Measurements from ENCODE around the gene SMURF1. TPM values are rescaled to one million over a fixed set of nuclear protein-coding genes. Genes with fewer than 3 reads are reported as not detected.
"Not testable (repeated sequence)": the region's sequence is repeated elsewhere in the genome, so short reads cannot be mapped to it uniquely, and the experiment has no call there.

Gene SMURF1
- total RNA-seq, 1 experiment from 2014 or later = 16.7 TPM

DNA sequence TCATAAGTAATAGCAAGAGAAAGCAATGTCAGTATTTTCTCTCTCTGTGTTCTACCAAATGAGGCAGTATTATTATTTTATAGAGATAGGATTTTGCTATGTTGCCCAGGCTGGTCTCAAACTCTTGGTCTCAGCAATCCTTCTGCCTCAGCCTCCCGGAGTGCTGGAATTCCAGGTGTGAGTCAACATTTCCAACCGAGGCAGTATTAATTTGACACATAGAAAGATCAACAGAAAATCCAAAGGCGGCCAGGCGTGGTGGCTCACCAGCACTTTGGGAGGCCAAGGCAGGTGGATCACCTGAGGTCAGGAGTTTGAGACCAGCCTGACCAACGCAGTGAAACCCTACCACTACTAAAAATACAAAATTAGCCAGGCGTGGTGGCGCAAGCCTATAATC lies 71.8 kb downstream of the SMURF1 start:
- Histone ChIP-seq H2AFZ (ENCODE audit: low read length) (no peak overlapping the region), H3K79me2 (ENCODE audit: low read length) (peaks cover 85% of the 10 kb centered on the region), H4K20me1 (ENCODE audit: insufficient read depth, low read depth, low read length) (no peaks in the 10 kb centered on the region), H3K27ac (ENCODE audit: low read length) (peak overlapping the region; percentile 99), H3K4me3 (ENCODE audit: low read length) (no peak overlapping the region), H3K9me2 (replicated peaks; ENCODE audit: insufficient read depth, low read length) (no peaks in the 10 kb centered on the region), H3K36me3 (ENCODE audit: insufficient read depth, low read length) (0 out of 2 replicates have a peak, but pooled peaks cover 5% of the 10 kb centered on the region), H3K9ac (ENCODE audit: low read length) (no peak overlapping the region), H3K9me3 (ENCODE audit: low read length) (no peaks in the 10 kb centered on the region), H3K4me1 (ENCODE audit: low read length) (peaks cover 64% of the 10 kb centered on the region), H3K4me2 (ENCODE audit: low read depth, low read length, poor library complexity, severe bottlenecking) (no peak overlapping the region), H3K27me3 (ENCODE audit: low read length) (no peaks in the 10 kb centered on the region)
- no peak for DNase-seq

DNA sequence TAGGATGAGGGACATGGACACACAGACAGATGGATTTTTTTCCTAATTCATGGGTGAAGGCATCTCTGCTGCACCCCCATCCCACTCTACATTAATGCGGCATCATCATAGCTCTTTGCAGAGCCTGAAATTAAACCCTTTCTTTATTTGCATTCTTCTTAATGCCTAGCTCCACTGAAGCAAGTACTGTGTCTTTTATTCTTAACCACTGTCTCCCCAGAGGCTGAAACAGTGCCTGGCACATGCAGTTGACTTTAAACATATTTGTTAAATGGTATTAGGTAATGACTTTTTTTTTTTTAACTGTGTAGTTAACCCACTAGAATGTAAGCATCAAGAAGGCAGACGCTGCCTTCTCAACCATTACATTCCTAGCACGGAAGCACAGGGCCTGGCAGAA lies 73.5 kb downstream of the SMURF1 start:
- H4K20me1 ChIP-seq (ENCODE audit: insufficient read depth, low read depth, low read length) = no peaks in the 10 kb centered on the region
- H3K27me3 ChIP-seq (ENCODE audit: low read length) = no peaks in the 10 kb centered on the region
- H3K9me2 ChIP-seq (replicated peaks; ENCODE audit: insufficient read depth, low read length) = no peaks in the 10 kb centered on the region
- no peaks in the 10 kb centered on the region for H3K36me3 ChIP-seq (ENCODE audit: insufficient read depth, low read length)
- no peak overlapping the region for H2AFZ ChIP-seq (ENCODE audit: low read length)
- H3K4me1 ChIP-seq (ENCODE audit: low read length) = peaks cover 58% of the 10 kb centered on the region
- peak; percentile 95 for DNase-seq
- peaks cover 87% of the 10 kb centered on the region for H3K79me2 ChIP-seq (ENCODE audit: low read length)
- peak overlapping the region; percentile 67 for H3K9ac ChIP-seq (ENCODE audit: low read length)
- peak overlapping the region; percentile 89 for H3K4me2 ChIP-seq (ENCODE audit: low read depth, low read length, poor library complexity, severe bottlenecking)
- H3K27ac ChIP-seq (ENCODE audit: low read length) = peak overlapping the region; percentile 99
- H3K9me3 ChIP-seq (ENCODE audit: low read length) = no peaks in the 10 kb centered on the region
- peak overlapping the region; percentile 58 for H3K4me3 ChIP-seq (ENCODE audit: low read length)

DNA sequence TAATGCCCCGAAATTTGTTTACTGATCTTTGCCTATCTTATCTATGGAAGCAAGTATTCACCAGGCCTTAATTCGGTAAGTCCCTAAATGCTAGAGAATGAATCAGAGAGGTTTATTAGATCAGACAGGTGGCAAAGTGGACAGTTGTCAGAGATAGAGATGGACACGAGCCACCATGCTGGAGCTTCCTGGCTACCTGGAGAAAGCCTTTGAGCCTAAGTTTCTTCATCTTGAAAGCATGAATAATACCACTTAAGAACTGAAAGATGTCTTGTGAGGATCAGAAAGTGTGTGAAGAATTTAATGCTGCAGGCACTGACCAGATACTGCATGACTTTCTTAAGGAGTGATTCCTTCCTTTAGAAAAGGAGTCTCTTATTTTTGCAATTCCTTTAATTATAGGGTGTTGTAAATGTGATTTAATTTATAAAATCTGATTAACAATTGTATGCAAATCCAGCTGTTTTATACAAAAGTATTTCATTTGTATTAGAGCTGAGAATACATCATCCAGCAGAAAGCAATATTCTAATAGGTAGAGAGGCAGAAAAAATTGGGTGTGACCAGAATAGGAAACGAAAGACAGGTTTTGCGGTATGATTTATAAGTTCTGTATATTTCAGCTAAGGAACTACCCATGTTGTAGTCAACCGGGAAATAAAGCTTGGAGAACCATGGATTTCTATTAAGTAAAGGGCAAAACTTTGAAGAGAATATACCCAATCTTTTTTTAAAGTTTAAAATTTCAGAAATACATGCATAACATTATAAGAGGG lies 82.7 kb downstream of the SMURF1 start:
- no peaks in the 10 kb centered on the region for H3K9me2 ChIP-seq (replicated peaks; ENCODE audit: insufficient read depth, low read length)
- H3K79me2 ChIP-seq (ENCODE audit: low read length) = peaks cover 63% of the 10 kb centered on the region
- peak overlapping the region; percentile 68 for H3K4me2 ChIP-seq (ENCODE audit: low read depth, low read length, poor library complexity, severe bottlenecking)
- no peaks in the 10 kb centered on the region for H3K27me3 ChIP-seq (ENCODE audit: low read length)
- H4K20me1 ChIP-seq (ENCODE audit: insufficient read depth, low read depth, low read length) = no peaks in the 10 kb centered on the region
- 0 out of 2 replicates have a peak overlapping the region, but pooled peaks have one; percentile 4 for H3K4me3 ChIP-seq (ENCODE audit: low read length)
- peaks cover 14% of the 10 kb centered on the region; the same call in 1 of the 2 replicates for H3K36me3 ChIP-seq (ENCODE audit: insufficient read depth, low read length)
- H3K27ac ChIP-seq (ENCODE audit: low read length) = peak overlapping the region; percentile 80
- H3K9ac ChIP-seq (ENCODE audit: low read length) = peak overlapping the region; percentile 18
- H3K9me3 ChIP-seq (ENCODE audit: low read length) = no peaks in the 10 kb centered on the region
- DNase-seq = peak; percentile 61
- peaks cover 51% of the 10 kb centered on the region for H3K4me1 ChIP-seq (ENCODE audit: low read length)
- H2AFZ ChIP-seq (ENCODE audit: low read length) = no peak overlapping the region

DNA sequence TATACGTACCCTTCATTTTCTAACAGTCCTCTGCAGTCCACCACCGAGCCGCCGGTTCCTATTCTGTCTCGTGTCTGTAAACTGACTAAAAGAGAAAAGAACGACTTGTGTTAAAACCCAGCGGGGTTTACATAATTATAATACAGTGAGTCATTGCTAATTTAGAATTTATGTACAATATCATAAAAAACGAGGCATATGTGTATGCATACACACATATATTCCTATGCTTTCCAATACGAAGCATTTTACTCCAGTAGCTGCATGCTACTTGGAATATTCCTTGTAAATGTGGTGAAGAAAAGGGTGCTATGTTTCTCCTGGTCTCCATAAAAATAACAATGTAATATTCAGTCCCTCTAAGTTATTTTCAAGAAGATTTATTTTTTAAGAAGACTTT lies 89.1 kb downstream of the SMURF1 start:
- no peak overlapping the region for H2AFZ ChIP-seq (ENCODE audit: low read length)
- no peaks in the 10 kb centered on the region for H3K27me3 ChIP-seq (ENCODE audit: low read length)
- H4K20me1 ChIP-seq (ENCODE audit: insufficient read depth, low read depth, low read length) = no peaks in the 10 kb centered on the region
- H3K4me3 ChIP-seq (ENCODE audit: low read length) = no peak overlapping the region
- DNase-seq = no peak
- no peaks in the 10 kb centered on the region for H3K4me1 ChIP-seq (ENCODE audit: low read length)
- peaks cover 7% of the 10 kb centered on the region for H3K79me2 ChIP-seq (ENCODE audit: low read length)
- H3K9ac ChIP-seq (ENCODE audit: low read length) = no peak overlapping the region
- H3K4me2 ChIP-seq (ENCODE audit: low read depth, low read length, poor library complexity, severe bottlenecking) = no peak overlapping the region
- H3K9me3 ChIP-seq (ENCODE audit: low read length) = no peaks in the 10 kb centered on the region
- peaks cover 42% of the 10 kb centered on the region; the same call in 1 of the 2 replicates for H3K36me3 ChIP-seq (ENCODE audit: insufficient read depth, low read length)
- H3K27ac ChIP-seq (ENCODE audit: low read length) = no peak overlapping the region
- H3K9me2 ChIP-seq (replicated peaks; ENCODE audit: insufficient read depth, low read length) = no peaks in the 10 kb centered on the region

DNA sequence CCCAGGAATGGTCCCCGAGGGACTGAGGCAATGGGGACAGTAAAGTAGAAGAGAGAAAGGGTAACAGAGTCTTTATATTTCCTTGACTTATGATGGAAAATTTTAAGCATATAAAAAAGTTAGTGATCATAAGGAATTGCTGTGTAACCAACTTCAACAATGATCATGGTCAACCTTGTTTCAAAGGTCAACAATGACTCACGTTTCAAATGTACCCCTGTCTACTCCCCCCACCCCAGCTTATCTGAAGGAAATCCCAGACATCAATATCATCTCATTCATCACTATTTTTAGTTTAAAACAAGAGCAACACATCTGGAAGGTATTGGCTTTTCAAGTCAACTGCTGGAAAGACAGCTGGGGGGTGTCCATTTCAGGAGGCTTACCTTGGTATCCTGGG lies 92.9 kb downstream of the SMURF1 start:
- Histone ChIP-seq H3K79me2 (ENCODE audit: low read length) (peaks cover 3% of the 10 kb centered on the region; the same call in 1 of the 2 replicates), H3K9me2 (replicated peaks; ENCODE audit: insufficient read depth, low read length) (no peaks in the 10 kb centered on the region), H4K20me1 (ENCODE audit: insufficient read depth, low read depth, low read length) (no peaks in the 10 kb centered on the region), H2AFZ (ENCODE audit: low read length) (no peak overlapping the region), H3K36me3 (ENCODE audit: insufficient read depth, low read length) (peaks cover 45% of the 10 kb centered on the region; the same call in 1 of the 2 replicates), H3K4me1 (ENCODE audit: low read length) (no peaks in the 10 kb centered on the region), H3K9ac (ENCODE audit: low read length) (no peak overlapping the region), H3K4me3 (ENCODE audit: low read length) (no peak overlapping the region), H3K27me3 (ENCODE audit: low read length) (no peaks in the 10 kb centered on the region), H3K4me2 (ENCODE audit: low read depth, low read length, poor library complexity, severe bottlenecking) (no peak overlapping the region), H3K9me3 (ENCODE audit: low read length) (no peaks in the 10 kb centered on the region), H3K27ac (ENCODE audit: low read length) (no peak overlapping the region)
- no peak for DNase-seq

DNA sequence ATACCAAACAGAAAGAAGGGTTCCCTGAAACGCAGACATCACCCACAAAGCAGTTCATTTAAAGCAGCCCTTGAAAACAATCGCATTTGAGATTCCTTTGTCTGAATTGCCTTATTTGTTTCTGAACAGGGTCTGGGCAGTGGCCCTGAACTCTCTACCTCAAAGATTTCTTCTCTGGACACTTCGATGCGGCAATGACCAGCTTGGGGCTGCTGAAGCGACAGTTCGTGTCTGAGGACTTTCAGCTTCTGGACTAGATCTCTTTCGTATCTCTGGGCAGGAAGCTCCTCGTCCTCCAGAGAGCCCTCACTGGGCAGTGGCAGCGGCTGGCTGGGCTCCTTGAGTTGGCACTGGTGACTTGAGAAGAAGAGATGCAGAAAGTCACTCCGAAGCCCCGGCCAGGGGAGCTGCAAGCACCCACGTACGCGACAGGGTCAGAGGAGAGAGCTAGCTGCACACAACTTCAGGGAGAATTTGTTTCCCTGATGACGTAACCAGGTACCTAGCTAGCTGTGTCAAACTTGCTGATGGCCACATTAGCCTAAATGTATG lies 96.3 kb downstream of the SMURF1 start:
- no peak overlapping the region for H3K4me2 ChIP-seq (ENCODE audit: low read depth, low read length, poor library complexity, severe bottlenecking)
- H3K79me2 ChIP-seq (ENCODE audit: low read length) = peaks cover 6% of the 10 kb centered on the region; the same call in 1 of the 2 replicates
- H3K27ac ChIP-seq (ENCODE audit: low read length) = no peak overlapping the region
- no peak overlapping the region for H3K4me3 ChIP-seq (ENCODE audit: low read length)
- H3K9ac ChIP-seq (ENCODE audit: low read length) = no peak overlapping the region
- H4K20me1 ChIP-seq (ENCODE audit: insufficient read depth, low read depth, low read length) = no peaks in the 10 kb centered on the region
- H3K4me1 ChIP-seq (ENCODE audit: low read length) = peaks cover 21% of the 10 kb centered on the region
- peaks cover 58% of the 10 kb centered on the region; the same call in 1 of the 2 replicates for H3K36me3 ChIP-seq (ENCODE audit: insufficient read depth, low read length)
- no peak for DNase-seq
- H3K9me3 ChIP-seq (ENCODE audit: low read length) = no peaks in the 10 kb centered on the region
- H2AFZ ChIP-seq (ENCODE audit: low read length) = no peak overlapping the region
- H3K27me3 ChIP-seq (ENCODE audit: low read length) = no peaks in the 10 kb centered on the region
- no peaks in the 10 kb centered on the region for H3K9me2 ChIP-seq (replicated peaks; ENCODE audit: insufficient read depth, low read length)

DNA sequence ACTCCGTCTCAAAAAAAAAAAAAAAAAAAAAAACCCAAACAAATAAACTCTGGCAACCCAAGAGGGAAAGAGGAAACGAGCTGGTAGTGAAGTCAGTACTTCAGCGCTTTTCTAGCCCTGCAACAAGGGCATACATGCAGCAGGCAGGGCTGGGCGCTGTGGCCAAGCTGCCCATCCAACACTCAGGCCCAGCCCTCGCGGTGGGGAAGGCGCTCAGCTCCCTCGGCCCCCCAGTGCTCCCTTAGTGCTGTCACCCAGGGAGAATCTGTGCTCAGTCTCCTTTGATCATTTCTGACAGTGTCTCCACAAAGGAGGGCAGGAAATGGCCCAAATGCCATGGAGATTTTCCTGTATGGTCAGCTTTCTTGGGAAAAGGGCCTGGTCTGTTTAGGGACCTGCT lies 97.2 kb downstream of the SMURF1 start:
- Histone ChIP-seq H3K9me3 (ENCODE audit: low read length) (no peaks in the 10 kb centered on the region), H3K27me3 (ENCODE audit: low read length) (no peaks in the 10 kb centered on the region), H3K9me2 (replicated peaks; ENCODE audit: insufficient read depth, low read length) (no peaks in the 10 kb centered on the region), H4K20me1 (ENCODE audit: insufficient read depth, low read depth, low read length) (no peaks in the 10 kb centered on the region), H2AFZ (ENCODE audit: low read length) (no peak overlapping the region), H3K27ac (ENCODE audit: low read length) (no peak overlapping the region), H3K4me2 (ENCODE audit: low read depth, low read length, poor library complexity, severe bottlenecking) (no peak overlapping the region), H3K36me3 (ENCODE audit: insufficient read depth, low read length) (peaks cover 60% of the 10 kb centered on the region; the same call in 1 of the 2 replicates), H3K79me2 (ENCODE audit: low read length) (peaks cover 6% of the 10 kb centered on the region; the same call in 1 of the 2 replicates), H3K4me3 (ENCODE audit: low read length) (no peak overlapping the region), H3K9ac (ENCODE audit: low read length) (no peak overlapping the region), H3K4me1 (ENCODE audit: low read length) (peaks cover 28% of the 10 kb centered on the region)
- DNase-seq = no peak

DNA sequence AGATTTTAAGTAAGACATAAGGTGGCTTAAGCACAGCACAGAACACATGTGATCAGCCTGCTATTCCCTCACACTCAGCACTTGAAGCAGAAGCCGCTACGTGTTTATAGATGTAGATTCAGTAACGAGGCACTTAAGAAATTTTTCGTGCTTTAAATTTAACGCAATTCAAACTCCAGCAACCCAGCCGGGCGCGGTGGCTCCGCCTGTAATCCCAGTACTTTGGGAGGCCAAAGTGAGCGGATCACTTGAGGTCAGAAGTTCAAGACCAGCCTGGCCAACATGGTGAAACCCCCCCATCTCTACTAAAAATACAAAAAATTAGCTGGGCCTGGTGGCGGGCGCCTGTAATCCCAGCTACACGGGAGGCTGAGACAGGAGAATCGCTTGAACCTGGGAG lies 97.6 kb downstream of the SMURF1 start:
- H3K4me2 ChIP-seq (ENCODE audit: low read depth, low read length, poor library complexity, severe bottlenecking); H3K27me3 ChIP-seq (ENCODE audit: low read length); H2AFZ ChIP-seq (ENCODE audit: low read length); H4K20me1 ChIP-seq (ENCODE audit: insufficient read depth, low read depth, low read length); H3K9me3 ChIP-seq (ENCODE audit: low read length); H3K9me2 ChIP-seq (replicated peaks; ENCODE audit: insufficient read depth, low read length); H3K27ac ChIP-seq (ENCODE audit: low read length); H3K9ac ChIP-seq (ENCODE audit: low read length); DNase-seq; H3K4me3 ChIP-seq (ENCODE audit: low read length); H3K79me2 ChIP-seq (ENCODE audit: low read length): not testable (repeated sequence)
- H3K4me1 ChIP-seq (ENCODE audit: low read length) = peaks cover 28% of the 10 kb centered on the region
- H3K36me3 ChIP-seq (ENCODE audit: insufficient read depth, low read length) = peaks cover 63% of the 10 kb centered on the region; the same call in 1 of the 2 replicates

All from Karpas-422 (cell line).